NT2/D1 (cell line): ENCODE data around the gene TSHZ3.

ENCODE experiments used
- DNase-seq: peaks from one replicate; pipeline ENCODE4 v3.0.0-alpha.2; 2011; ENCODE audit warnings: low read depth, low spot score
- H3K27me3 ChIP-seq: 2 replicates; pipeline ENCODE4 v1.6.0; 2011; ENCODE audit warnings: mild to moderate bottlenecking; ENCODE audit not compliant: insufficient read length, insufficient read depth
- H3K36me3 ChIP-seq: 2 replicates; pipeline ENCODE4 v1.6.1; 2011; ENCODE audit warnings: mild to moderate bottlenecking, low read length, mixed read lengths; ENCODE audit not compliant: insufficient read depth, insufficient read length
- H3K4me1 ChIP-seq: 2 replicates; pipeline ENCODE4 v1.5.1; 2011; ENCODE audit not compliant: insufficient read depth, insufficient read length
- H3K4me3 ChIP-seq: 2 replicates; pipeline ENCODE4 v1.5.1; 2011; ENCODE audit warnings: low read depth; ENCODE audit not compliant: insufficient read length
- H3K9ac ChIP-seq: 2 replicates; pipeline ENCODE4 v1.6.0; 2011; ENCODE audit warnings: low read depth; ENCODE audit not compliant: insufficient read length
- H3K9me3 ChIP-seq: 2 replicates; pipeline ENCODE4 v1.5.1; 2011; ENCODE audit warnings: mild to moderate bottlenecking, low read length; ENCODE audit not compliant: insufficient read depth
- SUZ12 ChIP-seq: IDR thresholded peaks from 2 replicates; pipeline ENCODE4 v1.6.1; 2011; ENCODE audit not compliant: insufficient read length, insufficient read depth; ENCODE audit errors: extremely low read depth
- YY1 ChIP-seq: IDR thresholded peaks from 2 replicates; pipeline ENCODE4 v1.6.1; 2011; ENCODE audit not compliant: insufficient read length, insufficient read depth
- ZNF274 ChIP-seq: IDR thresholded peaks from 2 replicates; pipeline ENCODE4 v1.6.1; 2011; ENCODE audit warnings: mild to moderate bottlenecking, low read depth, low read length

TSHZ3 gene

DNA sequence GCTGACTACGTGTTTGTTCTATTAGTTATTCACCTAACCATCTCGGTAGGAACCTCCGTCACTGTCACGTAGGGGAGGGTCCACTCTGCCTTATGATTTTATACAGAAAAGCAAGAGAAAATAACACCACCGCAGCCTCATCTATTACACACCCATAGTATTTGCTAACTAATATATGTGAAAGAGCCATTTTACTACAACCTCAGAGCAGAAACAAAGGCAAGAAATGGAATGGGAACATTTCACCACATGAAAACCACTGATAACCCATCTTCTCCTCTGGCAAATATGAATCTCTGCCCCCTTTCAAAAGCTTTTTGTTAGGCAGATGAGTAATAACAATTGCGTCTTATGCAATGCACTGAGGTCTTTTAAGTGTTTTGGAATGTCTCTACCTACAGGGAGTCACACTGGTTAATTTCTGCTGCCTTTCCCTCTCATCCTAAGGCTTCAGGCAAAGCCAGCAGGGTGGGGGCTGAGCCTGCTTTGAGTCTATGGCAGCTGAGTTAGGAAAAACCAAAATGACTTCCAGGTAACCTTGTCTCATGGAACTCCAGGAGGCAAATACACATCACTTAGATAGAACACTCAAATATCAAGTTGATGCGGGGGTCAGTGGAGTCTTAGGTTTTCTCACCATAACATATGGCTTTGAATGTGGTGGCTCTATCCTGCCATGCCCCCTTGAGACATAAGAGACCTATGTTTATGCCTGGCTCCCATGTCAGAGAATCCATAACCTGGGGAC is 15.0 kb downstream of the TSHZ3 start:
- Histone ChIP-seq H3K4me1 (no peaks in the 10 kb centered on the region), H3K27me3 (no peaks in the 10 kb centered on the region), H3K4me3 (no peak overlapping the region), H3K9me3 (no peaks in the 10 kb centered on the region), H3K36me3 (no peaks in the 10 kb centered on the region), H3K9ac (no peak overlapping the region)
- no peak for DNase-seq
- TF ChIP-seq ZNF274 (no peak), SUZ12 (no peak), YY1 (no peak)

DNA sequence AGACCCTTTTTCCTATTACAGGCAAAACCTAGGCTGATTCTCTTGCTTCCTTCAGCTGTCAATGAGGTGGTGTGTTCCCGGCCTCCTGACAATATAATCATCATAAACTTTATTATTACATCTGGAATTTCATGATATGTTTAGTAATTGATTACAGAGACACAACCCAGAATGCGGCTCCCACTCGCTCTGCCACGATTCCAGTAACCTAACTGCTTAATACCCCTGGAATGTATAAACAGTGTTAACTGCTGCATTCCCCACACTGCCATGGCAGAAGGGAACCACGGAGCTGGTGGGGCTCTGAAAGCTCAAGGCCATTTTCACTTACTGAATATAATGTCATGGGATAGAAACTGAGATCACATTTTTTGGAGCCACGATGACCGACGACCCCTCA is 17.1 kb downstream of the TSHZ3 start:
- no peak for TF ChIP-seq ZNF274
- no peak for TF ChIP-seq SUZ12
- no peak for TF ChIP-seq YY1
- H3K4me3 ChIP-seq, result no peak overlapping the region
- no peaks in the 10 kb centered on the region for H3K9me3 ChIP-seq
- H3K4me1 ChIP-seq, result no peaks in the 10 kb centered on the region
- no peaks in the 10 kb centered on the region for H3K36me3 ChIP-seq
- no peak overlapping the region for H3K9ac ChIP-seq
- H3K27me3 ChIP-seq, result no peaks in the 10 kb centered on the region
- no peak for DNase-seq

DNA sequence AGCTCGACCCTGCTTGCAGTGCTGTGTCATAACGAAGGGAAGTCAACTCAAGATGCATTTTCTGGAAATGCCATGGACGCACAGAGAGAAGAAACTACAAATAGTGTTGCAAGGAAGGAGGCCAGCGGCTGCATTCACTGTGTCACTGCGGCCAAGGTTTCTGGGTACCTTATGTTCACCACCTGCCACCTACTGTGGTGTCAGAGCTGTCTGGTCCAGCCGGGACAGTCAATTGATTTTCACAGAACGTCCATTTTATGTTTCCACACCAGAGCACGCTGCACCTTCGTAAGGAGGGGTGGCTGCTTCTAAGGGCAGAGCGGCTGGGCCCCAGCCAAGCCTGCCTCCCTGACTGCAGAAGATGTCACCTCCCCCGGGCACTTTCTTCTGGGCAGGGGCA is 17.7 kb downstream of the TSHZ3 start:
- Histone ChIP-seq H3K4me3 (no peak overlapping the region), H3K9me3 (no peaks in the 10 kb centered on the region), H3K9ac (no peak overlapping the region), H3K27me3 (no peaks in the 10 kb centered on the region), H3K36me3 (no peaks in the 10 kb centered on the region), H3K4me1 (no peaks in the 10 kb centered on the region)
- no peak for DNase-seq
- TF ChIP-seq SUZ12 (no peak), YY1 (no peak), ZNF274 (no peak)

DNA sequence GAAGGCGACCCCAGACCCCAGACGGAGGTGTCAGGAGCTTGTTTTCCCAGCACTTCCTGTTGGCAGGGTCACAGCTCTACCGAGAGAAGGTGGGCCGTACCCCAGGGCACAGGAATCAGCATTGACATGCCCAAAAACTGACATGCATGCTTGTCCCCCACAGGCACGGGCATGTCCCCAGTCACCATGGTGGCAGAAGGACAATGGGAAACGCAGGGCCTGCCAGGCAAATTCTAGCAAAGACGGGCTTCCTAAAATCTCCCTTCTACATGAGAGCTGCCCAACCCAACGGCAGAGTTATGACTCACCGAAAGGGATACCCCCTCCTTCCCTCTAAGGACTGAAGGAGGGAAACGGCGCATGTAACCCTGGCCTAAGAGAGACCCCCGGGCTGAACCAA is 18.5 kb downstream of the TSHZ3 start:
- H3K27me3 ChIP-seq, result no peaks in the 10 kb centered on the region
- no peaks in the 10 kb centered on the region for H3K36me3 ChIP-seq
- H3K9ac ChIP-seq, result no peak overlapping the region
- H3K9me3 ChIP-seq, result no peaks in the 10 kb centered on the region
- no peak overlapping the region for H3K4me3 ChIP-seq
- TF ChIP-seq YY1 (no peak), ZNF274 (no peak), SUZ12 (no peak)
- no peak for DNase-seq
- H3K4me1 ChIP-seq, result no peaks in the 10 kb centered on the region

DNA sequence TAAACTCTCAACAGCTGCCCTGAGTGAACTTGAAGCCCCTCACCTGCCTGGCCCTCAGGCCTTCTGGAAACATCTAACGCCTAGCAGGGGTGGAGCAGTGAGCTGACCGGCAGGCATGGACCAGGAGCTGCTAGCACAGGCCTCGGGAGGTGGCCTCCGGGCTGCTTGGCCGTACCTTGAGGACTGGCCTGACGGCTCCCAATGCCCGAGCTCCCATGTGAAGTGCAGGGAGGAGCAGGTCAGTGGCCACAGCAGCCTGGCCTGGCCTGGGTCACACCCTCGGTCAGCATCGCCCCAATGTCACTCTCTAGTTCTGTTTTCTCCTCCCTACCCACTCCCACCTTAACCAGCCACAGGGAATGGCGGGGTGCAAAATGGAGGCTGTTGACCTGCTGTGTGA is 19.0 kb downstream of the TSHZ3 start:
- TF ChIP-seq ZNF274, result no peak
- no peak for TF ChIP-seq SUZ12
- no peak for TF ChIP-seq YY1
- Histone ChIP-seq H3K36me3 (no peaks in the 10 kb centered on the region), H3K9me3 (no peaks in the 10 kb centered on the region), H3K9ac (no peak overlapping the region), H3K4me1 (no peaks in the 10 kb centered on the region), H3K4me3 (no peak overlapping the region), H3K27me3 (no peaks in the 10 kb centered on the region)
- DNase-seq, result no peak

DNA sequence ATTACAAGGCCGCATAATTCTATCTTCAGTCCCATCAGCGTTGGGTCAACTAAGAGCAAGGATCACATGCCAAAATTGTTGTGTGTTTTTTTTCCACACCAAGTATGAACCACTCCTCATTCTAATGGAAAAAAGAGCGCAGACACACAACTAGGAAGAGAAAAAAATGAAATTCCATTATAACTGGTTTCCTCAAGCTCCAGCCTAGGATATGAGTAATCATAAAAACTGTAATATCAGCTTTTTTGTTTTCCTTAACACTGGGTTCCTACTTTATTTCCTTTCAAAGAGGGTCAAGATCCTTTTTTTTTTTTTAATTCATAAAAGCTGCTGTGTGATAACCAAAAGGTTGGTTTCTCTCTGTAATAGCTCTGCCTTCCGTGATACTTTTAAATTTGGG is 19.4 kb downstream of the TSHZ3 start:
- Histone ChIP-seq H3K9me3 (no peaks in the 10 kb centered on the region), H3K27me3 (no peaks in the 10 kb centered on the region), H3K9ac (no peak overlapping the region), H3K36me3 (no peaks in the 10 kb centered on the region), H3K4me3 (no peak overlapping the region), H3K4me1 (no peaks in the 10 kb centered on the region)
- no peak for DNase-seq
- TF ChIP-seq SUZ12 (no peak), YY1 (no peak), ZNF274 (no peak)

DNA sequence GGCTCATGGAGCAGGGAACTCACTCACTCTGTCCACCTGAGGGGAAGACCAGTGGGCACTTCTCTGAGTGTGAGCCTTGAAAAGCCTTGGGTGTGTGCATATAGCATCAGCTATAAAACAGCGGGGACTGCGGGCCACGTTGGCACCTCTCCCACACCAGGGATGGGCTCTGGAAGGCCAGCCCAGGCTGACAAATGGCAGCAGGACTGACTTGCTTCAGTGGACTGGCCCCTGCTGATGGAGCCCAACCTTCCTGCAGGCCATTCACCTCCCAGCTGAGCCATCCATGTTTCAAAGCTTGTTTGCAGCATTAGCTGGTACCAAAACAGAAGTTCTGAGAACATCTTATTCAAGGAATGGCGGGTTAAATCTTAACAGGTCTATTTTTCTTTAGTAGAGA is 21.0 kb downstream of the TSHZ3 start:
- Histone ChIP-seq H3K4me3 (no peak overlapping the region), H3K4me1 (no peaks in the 10 kb centered on the region), H3K9me3 (no peaks in the 10 kb centered on the region), H3K9ac (no peak overlapping the region), H3K36me3 (no peaks in the 10 kb centered on the region), H3K27me3 (no peaks in the 10 kb centered on the region)
- no peak for DNase-seq
- TF ChIP-seq SUZ12, result no peak
- no peak for TF ChIP-seq YY1
- TF ChIP-seq ZNF274, result no peak
